Smooth muscle cell of the umbilical artery (primary cell): ENCODE results near the gene RALGAPB. TPM values are rescaled to one million over a fixed set of nuclear protein-coding genes. Genes with fewer than 3 reads are reported as not detected.

Source experiments
- total RNA-seq: library from RNA; depleted of rRNA; stranded (reverse); fragments of >200 nt; gene quantifications from 2 replicates; pipeline ENCODE4 v1.2.3, GENCODE V29; 2014

Gene RALGAPB
- total RNA-seq: 33.3 and 38.1 TPM in 2 replicates

GRCh38 chr20:38472513-38473366, at the start of gene RALGAPB:
Gene RALGAPB, plus strand, starts transcription at chr20:38472843. Its CDS starts 15,590 bp downstream, at chr20:38488433.

GRCh38 chr20:38434770-38435554, 37.7 kb upstream of the RALGAPB start, which contains the start of gene SNHG17:
Gene SNHG17, minus strand, starts transcription at chr20:38435328.

GRCh38 chr20:38581013-38581412, 108.4 kb downstream of the RALGAPB start, which contains the start of gene ADIG:
Gene ADIG, plus strand, starts transcription at chr20:38581197. Its CDS starts 54 bp downstream, at chr20:38581251.

GRCh38 chr20:38601216-38602184, 128.9 kb downstream of the RALGAPB start, which contains the start of gene ARHGAP40:
Gene ARHGAP40, plus strand, starts transcription at chr20:38601809.

Other genes with a start within 250 kb of the RALGAPB start
- gene KIAA1755, start 212.1 kb upstream of the RALGAPB start, total RNA-seq: 0.65 and 1.5 TPM in 2 replicates
- not detected in 2 replicates for gene BPI, start 168.7 kb upstream of the RALGAPB start, total RNA-seq
- gene LBP, start 126.4 kb upstream of the RALGAPB start, total RNA-seq: not detected in 2 replicates
- 3.0 and 16.6 TPM in 2 replicates for gene SNHG17, start 37.5 kb upstream of the RALGAPB start, total RNA-seq
- not detected in 2 replicates for gene ADIG, start 108.4 kb downstream of the RALGAPB start, total RNA-seq
- not detected in 2 replicates for gene ARHGAP40, start 129.0 kb downstream of the RALGAPB start, total RNA-seq